ENCODE data around the gene AP2M1. TPM values are rescaled to one million over a fixed set of nuclear protein-coding genes. Genes with fewer than 3 reads are reported as not detected.

AP2M1 gene
- total and polyA plus RNA-seq, 2 of the 13 experiments (the other 11 are each of a cell fraction or from before 2014, with no cell fraction given): 126 to 146 TPM

- no peak for TF ChIP-seq REST (IDR thresholded peaks at IDR 0.05; ENCODE audit: borderline replicate concordance in 1 of 2, low read depth in 1 of 2, low read length in 2 of 2)
- peak; percentile 52; the same call in 1 of the 2 replicates for TF ChIP-seq ZNF232 (CRISPR knock-in tag; IDR thresholded peaks at IDR 0.05; ENCODE audit: borderline replicate concordance)
- no peak for TF ChIP-seq STAT5B (CRISPR knock-in tag; IDR thresholded peaks at IDR 0.05)
- no peak for TF ChIP-seq JUN (CRISPR knock-in tag; IDR thresholded peaks at IDR 0.05)
- no peak for TF ChIP-seq MEIS2 (CRISPR knock-in tag; IDR thresholded peaks at IDR 0.05)
- TF ChIP-seq YY1 (IDR thresholded peaks at IDR 0.05; ENCODE audit: insufficient read depth, insufficient replicate concordance, low read depth, low read length): peak; percentile 76
- TF ChIP-seq ZBTB42 (CRISPR knock-in tag; IDR thresholded peaks at IDR 0.05): no peak
- peak; percentile 91 for TF ChIP-seq SRF (IDR thresholded peaks at IDR 0.05; ENCODE audit: low read depth, low read length)
- no peak for TF ChIP-seq IKZF1 (IDR thresholded peaks at IDR 0.05)
- TF ChIP-seq ZNF18 (CRISPR knock-in tag; IDR thresholded peaks at IDR 0.05; ENCODE audit: insufficient replicate concordance): peak; percentile 29
- TF ChIP-seq HBP1 (CRISPR knock-in tag; IDR thresholded peaks at IDR 0.05; ENCODE audit: low read depth): no peak
- no peak for TF ChIP-seq CBX2 (IDR thresholded peaks at IDR 0.05; ENCODE audit: low read depth, low read length)
- no peak for TF ChIP-seq CBX2 (CRISPR knock-in tag; IDR thresholded peaks at IDR 0.05; ENCODE audit: low read depth)
- no peak for TF ChIP-seq ZSCAN22 (CRISPR knock-in tag; IDR thresholded peaks at IDR 0.05)
- TF ChIP-seq TRIM24 (CRISPR knock-in tag; IDR thresholded peaks at IDR 0.05): no peak
- TF ChIP-seq ZC3H4 (CRISPR knock-in tag; IDR thresholded peaks at IDR 0.05; ENCODE audit: borderline replicate concordance): no peak
- peak; percentile 22; the same call in 1 of the 2 replicates for TF ChIP-seq ZNF121 (CRISPR knock-in tag; IDR thresholded peaks at IDR 0.05)
- TF ChIP-seq KDM6A (CRISPR knock-in tag; IDR thresholded peaks at IDR 0.05; ENCODE audit: low read depth): no peak
- TF ChIP-seq SCMH1 (CRISPR knock-in tag; IDR thresholded peaks at IDR 0.05; ENCODE audit: borderline replicate concordance): no peak
- peak; percentile 63 for TF ChIP-seq RBM39 (IDR thresholded peaks at IDR 0.05; ENCODE audit: low read depth, low read length, poor library complexity, severe bottlenecking)
- TF ChIP-seq ZNF703 (CRISPR knock-in tag; IDR thresholded peaks at IDR 0.05; ENCODE audit: borderline replicate concordance): 0 out of 2 replicates have a peak, but pooled peaks have one; percentile 28
- TF ChIP-seq ZNF180 (CRISPR knock-in tag; IDR thresholded peaks at IDR 0.05; ENCODE audit: borderline replicate concordance, low read depth): no peak
- no peak for TF ChIP-seq RNF2 (conservative IDR thresholded peaks at IDR 0.05; ENCODE audit: low read depth)
- no peak for TF ChIP-seq LCORL (IDR thresholded peaks at IDR 0.05)
- TF ChIP-seq LCORL (CRISPR knock-in tag; IDR thresholded peaks at IDR 0.05): peak; percentile 67; the same call in 1 of the 2 replicates
These were observed 18.8 kb upstream of the AP2M1 start (continued) for GRCh38 chr3:184155644-184156521.
